Measurements from ENCODE around the gene LYSMD2.

LYSMD2 gene

GRCh38 chr15:51720201-51720995, 17.1 kb downstream of the LYSMD2 start:
- no peak for DNase-seq (ENCODE audit: low read depth in 1 of 2, low spot score in 1 of 2)

- no peak for DNase-seq (ENCODE audit: low read depth in 1 of 2, low spot score in 1 of 2)
These were observed 18.7 kb downstream of the LYSMD2 start for GRCh38 chr15:51718746-51719145.

DNA sequence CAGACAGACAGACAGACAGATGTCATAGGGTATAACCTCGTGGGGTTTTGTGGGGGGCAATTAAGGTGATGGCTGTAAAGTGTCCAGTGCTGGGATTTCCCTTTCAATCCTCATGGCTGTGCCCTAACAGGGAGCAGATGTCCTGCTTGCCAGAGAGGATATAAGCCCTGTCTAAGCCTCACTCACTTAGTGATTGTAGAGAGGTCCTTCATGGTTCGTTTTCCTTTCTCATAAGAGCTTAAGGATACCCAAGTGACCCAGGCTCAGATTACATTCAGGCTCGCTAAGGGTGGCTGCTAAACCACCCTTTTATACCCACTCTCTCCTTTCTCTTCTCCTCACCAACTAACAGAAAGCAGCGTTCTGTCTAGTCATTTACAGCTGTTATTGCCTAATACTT, 19.2 kb downstream of the LYSMD2 start:
- no peak for DNase-seq (ENCODE audit: low read depth in 1 of 2, low spot score in 1 of 2)

DNA sequence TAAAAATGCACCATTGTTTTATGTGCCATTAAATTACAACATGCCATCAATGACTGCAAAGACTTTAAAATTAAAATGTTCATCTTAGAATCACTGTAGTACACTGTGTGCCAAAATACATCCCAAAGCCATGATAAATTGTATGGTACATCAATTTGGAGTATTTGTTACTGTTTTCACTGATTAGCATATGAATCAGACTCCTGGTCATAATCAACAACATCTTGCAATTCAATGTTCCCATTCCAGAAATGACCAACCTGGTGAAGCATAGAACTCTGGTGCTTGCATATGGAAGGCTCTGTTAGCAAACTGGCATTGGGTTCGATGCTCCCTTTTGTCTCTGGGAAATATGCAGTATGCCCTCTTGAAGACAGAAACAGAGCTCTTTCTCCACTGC, 22.5 kb downstream of the LYSMD2 start:
- DNase-seq (ENCODE audit: low read depth in 1 of 2, low spot score in 1 of 2): no peak

GRCh38 chr15:51714162-51714561, 23.3 kb downstream of the LYSMD2 start:
- DNase-seq (ENCODE audit: low read depth in 1 of 2, low spot score in 1 of 2): no peak

DNA sequence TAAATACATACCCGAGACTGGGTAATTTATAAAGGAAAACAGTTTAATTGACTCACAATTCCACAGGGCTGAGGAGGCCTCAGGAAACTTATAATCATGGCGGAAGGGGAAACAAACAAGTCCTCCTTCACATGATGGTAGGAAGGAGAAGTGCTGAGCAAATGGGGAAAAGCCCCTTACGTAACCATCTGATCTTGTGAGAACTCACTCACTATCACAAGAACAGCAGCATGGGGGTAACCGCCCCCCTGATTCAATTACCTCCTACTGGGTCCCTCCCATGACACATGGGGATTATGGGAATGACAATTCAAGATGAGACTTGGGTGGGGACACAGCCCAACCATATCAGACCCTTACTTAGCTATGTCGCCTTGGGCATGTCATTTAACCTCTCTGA, 28.4 kb downstream of the LYSMD2 start:
- no peak for DNase-seq (ENCODE audit: low read depth in 1 of 2, low spot score in 1 of 2)

DNA sequence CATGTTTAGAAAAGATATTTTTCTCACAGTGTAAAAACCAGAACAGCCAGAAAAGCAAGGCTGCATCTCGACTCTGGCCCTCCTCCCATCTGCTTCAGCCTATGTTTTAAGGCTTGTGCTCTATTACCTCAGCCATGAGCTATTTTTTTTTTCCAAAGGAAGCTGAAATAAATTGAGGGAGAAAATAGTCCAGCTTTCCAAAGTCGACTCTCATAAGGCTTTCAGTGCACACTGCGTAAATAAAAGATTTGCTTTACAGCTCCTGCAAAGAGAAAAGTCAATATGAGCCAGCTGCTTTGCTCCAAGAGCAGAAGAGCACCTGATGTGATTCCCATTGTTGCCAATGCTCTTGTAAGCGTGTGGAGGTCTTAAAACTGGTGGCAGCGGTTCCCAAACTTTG, 29.4 kb downstream of the LYSMD2 start:
- no peak for DNase-seq (ENCODE audit: low read depth in 1 of 2, low spot score in 1 of 2)

DNA sequence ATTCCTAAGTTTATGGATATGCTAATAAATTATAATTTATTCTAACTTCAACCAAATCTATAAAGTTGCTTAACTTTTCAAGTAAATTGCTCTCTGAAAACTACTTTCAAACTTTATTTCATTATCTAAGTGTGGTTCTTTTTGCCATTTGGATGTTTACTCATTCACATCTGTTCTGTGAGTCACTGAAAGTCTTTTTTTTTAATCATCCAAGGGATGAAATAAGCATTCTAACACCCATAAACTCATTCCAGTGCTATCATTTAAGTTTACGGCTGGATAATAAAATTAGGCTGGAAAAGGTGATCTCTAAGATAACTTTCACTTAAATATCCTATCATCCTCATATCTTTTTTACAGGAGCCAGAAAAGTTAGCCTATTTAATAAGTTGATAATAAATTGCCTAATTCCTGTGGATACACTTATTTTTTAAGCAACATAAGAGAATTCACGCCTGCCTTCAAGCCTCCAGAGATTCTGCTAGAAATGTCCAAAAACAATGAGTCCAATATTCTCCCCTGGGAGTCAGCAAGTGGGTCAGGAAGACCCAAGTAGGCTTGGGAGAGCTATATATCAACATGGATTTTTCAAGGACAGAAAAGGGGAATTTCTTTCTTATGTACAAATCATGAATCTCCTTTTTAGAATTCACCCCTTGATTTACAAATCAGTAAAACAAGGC, 30.4 kb downstream of the LYSMD2 start:
- no peak for DNase-seq (ENCODE audit: low read depth in 1 of 2, low spot score in 1 of 2)

DNA sequence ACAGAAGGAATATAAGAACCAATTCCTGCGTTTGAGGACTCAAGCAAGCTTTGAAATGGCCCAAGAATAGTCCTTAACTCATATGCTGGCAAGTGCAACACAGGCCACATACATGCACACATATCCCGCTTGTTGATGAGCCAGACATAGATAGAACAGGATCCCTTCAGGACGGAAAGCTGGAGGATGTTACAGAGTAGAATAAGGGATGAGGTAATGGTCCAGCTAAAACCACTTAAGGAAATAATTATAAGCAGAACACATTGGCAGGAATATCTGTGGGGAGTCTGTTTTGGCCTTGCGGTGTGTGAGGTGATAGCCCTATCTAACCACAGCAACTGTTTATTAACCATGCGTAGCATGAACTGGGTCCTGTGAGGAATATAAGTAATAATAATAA, 31.2 kb downstream of the LYSMD2 start:
- no peak for DNase-seq (ENCODE audit: low read depth in 1 of 2, low spot score in 1 of 2)

- DNase-seq (ENCODE audit: low read depth in 1 of 2, low spot score in 1 of 2): no peak
These were observed 34.7 kb downstream of the LYSMD2 start for GRCh38 chr15:51702710-51703109.

GRCh38 chr15:51699373-51699772, 38.1 kb downstream of the LYSMD2 start:
- DNase-seq (ENCODE audit: low read depth in 1 of 2, low spot score in 1 of 2): no peak

DNA sequence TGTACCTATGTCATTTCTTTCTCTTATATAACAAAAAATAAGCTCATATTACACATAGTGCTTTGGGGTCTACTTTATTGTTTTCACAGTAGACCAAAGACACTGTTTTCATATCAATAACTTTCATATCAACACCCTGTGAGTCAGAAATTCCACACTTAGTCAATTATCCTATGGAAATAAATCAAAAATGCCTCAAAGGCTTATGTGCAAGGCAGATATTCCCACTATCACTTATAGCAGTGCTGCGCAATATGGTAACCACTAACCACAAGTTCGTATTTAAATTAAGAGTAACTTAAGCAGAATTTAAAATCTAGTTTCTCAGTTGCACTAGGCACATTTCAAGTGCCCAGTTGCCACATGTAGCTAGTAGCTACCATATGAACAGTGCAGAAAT, 40.3 kb downstream of the LYSMD2 start:
- no peak for DNase-seq (ENCODE audit: low read depth in 1 of 2, low spot score in 1 of 2)

- no peak for DNase-seq (ENCODE audit: low read depth in 1 of 2, low spot score in 1 of 2)
These were observed 40.9 kb downstream of the LYSMD2 start for GRCh38 chr15:51696566-51696965.

GRCh38 chr15:51692154-51692553, 45.3 kb downstream of the LYSMD2 start:
- DNase-seq (ENCODE audit: low read depth in 1 of 2, low spot score in 1 of 2): no peak

DNA sequence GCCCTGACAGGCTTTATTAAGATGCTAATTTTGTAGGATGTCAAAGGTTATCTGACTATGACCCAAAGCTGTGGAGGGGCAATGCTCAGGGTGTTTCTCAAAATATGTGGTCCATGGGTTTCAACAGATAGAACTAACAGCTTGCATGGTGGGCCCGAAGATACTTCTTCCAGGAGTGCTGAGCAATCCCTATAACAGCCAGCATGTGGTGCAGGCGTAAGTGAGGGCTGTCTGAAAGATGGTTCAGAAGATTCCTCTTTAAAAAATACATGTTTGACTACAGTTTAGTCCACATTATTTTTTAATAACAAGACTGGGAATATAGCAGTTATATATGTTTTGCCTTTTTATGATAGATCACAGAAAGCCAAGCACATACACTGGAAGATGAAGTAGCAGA, 48.6 kb downstream of the LYSMD2 start:
- no peak for DNase-seq (ENCODE audit: low read depth in 1 of 2, low spot score in 1 of 2)

GRCh38 chr15:51687565-51687964, 49.9 kb downstream of the LYSMD2 start:
- DNase-seq (ENCODE audit: low read depth in 1 of 2, low spot score in 1 of 2): no peak

- DNase-seq (ENCODE audit: low read depth in 1 of 2, low spot score in 1 of 2): peak; percentile 21 to 23
These were observed 56.0 kb downstream of the LYSMD2 start, which contains the start of gene SCG3 for GRCh38 chr15:51681303-51681963. Gene SCG3 (plus strand): TSS chr15:51681503. CDS start chr15:51681756, 253 bp downstream.

GRCh38 chr15:51680321-51680720, 57.1 kb downstream of the LYSMD2 start:
- DNase-seq (ENCODE audit: low read depth in 1 of 2, low spot score in 1 of 2): no peak

- no peak for DNase-seq (ENCODE audit: low read depth in 1 of 2, low spot score in 1 of 2)
These were observed 59.4 kb downstream of the LYSMD2 start for GRCh38 chr15:51678096-51678495.

GRCh38 chr15:51677452-51677851, 60.0 kb downstream of the LYSMD2 start:
- no peak for DNase-seq (ENCODE audit: low read depth in 1 of 2, low spot score in 1 of 2)

DNA sequence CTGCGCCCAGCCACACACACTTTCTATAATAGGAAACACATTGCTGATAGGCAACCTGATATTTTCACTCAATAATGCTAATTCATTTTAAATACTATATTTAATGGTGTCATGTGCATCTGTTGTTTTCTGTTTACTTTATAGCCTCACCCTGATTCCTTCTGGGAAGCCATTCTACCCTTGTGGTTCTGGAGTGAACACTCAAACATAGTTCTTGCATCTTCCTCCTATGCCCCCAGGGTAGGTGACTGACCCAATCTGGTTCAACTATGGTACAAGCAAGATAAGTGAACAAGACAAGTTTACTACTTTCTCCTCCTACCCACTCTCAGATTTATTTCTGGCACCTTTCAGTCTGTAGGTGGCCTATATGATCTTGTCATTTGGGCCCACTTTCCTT, 60.4 kb downstream of the LYSMD2 start:
- DNase-seq (ENCODE audit: low read depth in 1 of 2, low spot score in 1 of 2): no peak

GRCh38 chr15:51675234-51675633, 62.2 kb downstream of the LYSMD2 start:
- DNase-seq (ENCODE audit: low read depth in 1 of 2, low spot score in 1 of 2): no peak
